K562 (cell line): ENCODE results near the gene FAM89B. TPM values are rescaled to one million over a fixed set of nuclear protein-coding genes. Genes with fewer than 3 reads are reported as not detected.

ENCODE experiments used
- BCOR ChIP-seq: fragments of 450-650 bp; IDR thresholded peaks from 2 replicates; pipeline ENCODE4 v1.6.1; 2016
- FUS ChIP-seq: fragments of 200-400 bp; formaldehyde crosslinking; optimal IDR thresholded peaks from 2 replicates; pipeline ENCODE3; 2017; ENCODE audit warnings: low read depth, low read length
- HCFC1 ChIP-seq: IDR thresholded peaks from 2 replicates; pipeline ENCODE4 v1.6.1; 2012; ENCODE audit warnings: low read depth, low read length, improper control_type of control experiment
- IRF2 ChIP-seq: sonication (generic); formaldehyde crosslinking; IDR thresholded peaks from 2 replicates; pipeline ENCODE4 v1.8.1; 2022; ENCODE audit warnings: mild to moderate bottlenecking, missing genetic modification reagents
- KDM5B ChIP-seq: fragments of 200-600 bp; sonication (generic); IDR thresholded peaks from 2 replicates; pipeline ENCODE4 v1.6.1; 2012; ENCODE audit warnings: low read depth, mild to moderate bottlenecking, moderate library complexity, low read length, control low read depth, inconsistent platforms; ENCODE audit not compliant: insufficient replicate concordance
- MBD2 ChIP-seq: sonication (generic); IDR thresholded peaks from 2 replicates; pipeline ENCODE4 v1.6.1; 2016; ENCODE audit warnings: low read depth, borderline replicate concordance
- MYNN ChIP-seq, 2 experiments: sonication (generic); formaldehyde crosslinking in 1 of 2; IDR thresholded peaks; 2 replicates each; pipeline versions ENCODE4 v1.5.0 to v1.6.1; 2016 to 2020; ENCODE audit warnings: antibody characterized with exemption in 1 of 2, missing genetic modification reagents in 1 of 2
- NCOA2 ChIP-seq, 2 experiments: fragments of 450-650 bp; IDR thresholded peaks; 2 replicates each; pipeline ENCODE4 v1.6.1; 2018; ENCODE audit warnings: mild to moderate bottlenecking in 2 of 2, moderate library complexity in 1 of 2; ENCODE audit not compliant: partially characterized antibody in 2 of 2
- NUFIP1 ChIP-seq: fragments of 450-650 bp; IDR thresholded peaks from 2 replicates; pipeline ENCODE4 v1.6.1; 2018; ENCODE audit not compliant: partially characterized antibody
- RBM15 ChIP-seq: fragments of 200-400 bp; formaldehyde crosslinking; IDR thresholded peaks from 2 replicates; pipeline ENCODE4 v1.6.1; 2018; ENCODE audit warnings: mild to moderate bottlenecking, low read length, moderate library complexity; ENCODE audit not compliant: insufficient read depth
- SMARCA5 ChIP-seq: fragments of 450-650 bp; IDR thresholded peaks from 2 replicates; pipeline ENCODE4 v1.6.1; 2016
- SP1 ChIP-seq: sonication (generic); formaldehyde crosslinking; IDR thresholded peaks from 2 replicates; pipeline ENCODE4 v1.8.1; 2022; ENCODE audit warnings: mild to moderate bottlenecking, missing genetic modification reagents
- TRIM24 ChIP-seq, 2 experiments: fragments of 450-650 bp; IDR thresholded peaks; 2 replicates each; pipeline ENCODE4 v1.6.1; 2016
- WHSC1 ChIP-seq: IDR thresholded peaks from one replicate; pipeline ENCODE4 v1.6.1; 2012; ENCODE audit warnings: low read length, control low read depth, inconsistent platforms
- ZNF589 ChIP-seq: fragments of 200-800 bp; sonication (Bioruptor generic); IDR thresholded peaks from 2 replicates; pipeline ENCODE4 v1.6.1; 2016; ENCODE audit warnings: low read depth, missing genetic modification characterization, missing compliant biosample characterization
- ZNF766 ChIP-seq: fragments of 200-800 bp; sonication (Bioruptor generic); conservative IDR thresholded peaks from 2 replicates; pipeline ENCODE4 v1.6.1; 2016; ENCODE audit warnings: missing genetic modification characterization, missing compliant biosample characterization
- polyA plus RNA-seq, 8 experiments: library from polyadenylated mRNA; depleted of rRNA in 4 of 8; stranded (reverse) in 5 of 8; unstranded in 3 of 8; fragments of >200 nt; fragmentation: Nextera tagmentation in 2 of 8; fragmentation: Illumina TruSeq in 1 of 8; extraction: Ambion mirVana in 2 of 8; extraction: Trizol in 1 of 8; gene quantifications; 2 replicates each; pipeline versions ENCODE4 v1.2.1 to v1.2.3, GENCODE V29; 2011 to 2014; ENCODE audit warnings: inconsistent platforms in 1 of 8, missing spikeins in 1 of 8
- total RNA-seq, 7 experiments: library from RNA; depleted of rRNA in 6 of 7; stranded (reverse); fragments of >200 nt in 6 of 7; fragmentation: Illumina TruSeq in 2 of 7; extraction: Trizol in 2 of 7; gene quantifications; 2 replicates each; pipeline versions ENCODE4 v1.2.1 to v1.2.3, GENCODE V29; 2011 to 2021; ENCODE audit warnings: low replicate concordance in 1 of 7
- TF ChIP-seq, protein P1 (sequence below): fragments of 450-650 bp; IDR thresholded peaks from 2 replicates; pipeline ENCODE4 v1.7.1; 2018; ENCODE audit warnings: mild to moderate bottlenecking, low read depth; ENCODE audit not compliant: partially characterized antibody
- TF ChIP-seq, protein P2 (sequence below): fragments of 450-650 bp; IDR thresholded peaks from 2 replicates; pipeline ENCODE4 v1.6.1; 2017; ENCODE audit warnings: mild to moderate bottlenecking, moderate library complexity
- TF ChIP-seq, protein P3 (sequence below): fragments of 450-650 bp; formaldehyde crosslinking; IDR thresholded peaks from 2 replicates; pipeline ENCODE4 v1.4.0; 2020; ENCODE audit warnings: mild to moderate bottlenecking
- TF ChIP-seq, protein P4 (sequence below): fragments of 250-450 bp; sonication (Bioruptor Pico); IDR thresholded peaks from 2 replicates; pipeline ENCODE4 v1.8.0; 2022; ENCODE audit warnings: inconsistent platforms

FAM89B gene
- total and polyA plus RNA-seq, 9 of the 15 experiments (the other 6 are each of a cell fraction or from before 2014, with no cell fraction given): 0.32 to 27.6 (median 11.9) TPM

DNA sequence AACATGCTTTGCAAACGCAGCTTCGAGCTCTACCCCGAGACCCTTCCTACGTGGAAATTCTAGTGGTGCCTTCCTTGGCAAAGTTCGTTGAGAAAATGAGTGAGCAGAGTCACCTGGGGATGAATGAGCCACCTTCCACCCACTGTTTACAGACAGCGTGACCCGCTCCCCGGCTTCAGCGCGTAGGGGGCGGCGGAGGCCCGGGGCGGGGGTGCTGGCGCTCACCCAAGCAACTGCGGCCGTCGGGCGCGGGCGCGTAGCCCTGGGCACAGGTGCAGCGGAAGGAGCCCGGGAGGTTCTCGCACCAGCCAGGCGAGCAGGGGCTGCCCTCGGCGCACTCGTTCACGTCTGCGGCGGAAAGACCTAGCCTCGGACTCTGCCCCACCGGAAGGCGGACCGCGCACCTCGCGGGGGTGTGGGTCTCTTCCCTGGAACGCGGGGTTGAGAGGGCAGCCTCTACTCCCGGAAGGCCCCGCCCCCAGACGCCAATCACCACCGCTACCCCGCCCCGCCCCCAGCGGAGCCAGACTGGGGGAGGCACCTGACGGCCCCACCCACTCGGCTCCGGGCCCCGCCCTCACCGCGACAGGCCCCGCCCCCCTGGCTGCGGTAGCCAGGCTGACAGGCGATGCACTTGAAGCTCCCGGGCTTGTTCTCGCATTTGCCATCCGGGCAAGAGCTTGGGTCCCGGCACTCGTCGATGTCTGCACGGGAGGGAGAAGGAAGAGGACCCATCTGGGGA is 25.9 kb upstream of the FAM89B start (continued):
- TF ChIP-seq, protein P1, sequence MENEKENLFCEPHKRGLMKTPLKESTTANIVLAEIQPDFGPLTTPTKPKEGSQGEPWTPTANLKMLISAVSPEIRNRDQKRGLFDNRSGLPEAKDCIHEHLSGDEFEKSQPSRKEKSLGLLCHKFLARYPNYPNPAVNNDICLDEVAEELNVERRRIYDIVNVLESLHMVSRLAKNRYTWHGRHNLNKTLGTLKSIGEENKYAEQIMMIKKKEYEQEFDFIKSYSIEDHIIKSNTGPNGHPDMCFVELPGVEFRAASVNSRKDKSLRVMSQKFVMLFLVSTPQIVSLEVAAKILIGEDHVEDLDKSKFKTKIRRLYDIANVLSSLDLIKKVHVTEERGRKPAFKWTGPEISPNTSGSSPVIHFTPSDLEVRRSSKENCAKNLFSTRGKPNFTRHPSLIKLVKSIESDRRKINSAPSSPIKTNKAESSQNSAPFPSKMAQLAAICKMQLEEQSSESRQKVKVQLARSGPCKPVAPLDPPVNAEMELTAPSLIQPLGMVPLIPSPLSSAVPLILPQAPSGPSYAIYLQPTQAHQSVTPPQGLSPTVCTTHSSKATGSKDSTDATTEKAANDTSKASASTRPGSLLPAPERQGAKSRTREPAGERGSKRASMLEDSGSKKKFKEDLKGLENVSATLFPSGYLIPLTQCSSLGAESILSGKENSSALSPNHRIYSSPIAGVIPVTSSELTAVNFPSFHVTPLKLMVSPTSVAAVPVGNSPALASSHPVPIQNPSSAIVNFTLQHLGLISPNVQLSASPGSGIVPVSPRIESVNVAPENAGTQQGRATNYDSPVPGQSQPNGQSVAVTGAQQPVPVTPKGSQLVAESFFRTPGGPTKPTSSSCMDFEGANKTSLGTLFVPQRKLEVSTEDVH: no peak
- no peak for TF ChIP-seq FUS
- TF ChIP-seq NUFIP1: no peak
- TF ChIP-seq MYNN (IDR thresholded peaks at IDR 0.05): no peak
- no peak for TF ChIP-seq MYNN (CRISPR knock-in tag; IDR thresholded peaks at IDR 0.05)
- TF ChIP-seq HCFC1: no peak; the same call in 1 of the 2 replicates
- TF ChIP-seq SP1 (CRISPR knock-in tag): peak; percentile 24; the same call in 1 of the 2 replicates
- TF ChIP-seq KDM5B: no peak
- no peak for TF ChIP-seq MBD2
- no peak for TF ChIP-seq TRIM24 (IDR thresholded peaks at IDR 0.05)
- TF ChIP-seq, protein P2, sequence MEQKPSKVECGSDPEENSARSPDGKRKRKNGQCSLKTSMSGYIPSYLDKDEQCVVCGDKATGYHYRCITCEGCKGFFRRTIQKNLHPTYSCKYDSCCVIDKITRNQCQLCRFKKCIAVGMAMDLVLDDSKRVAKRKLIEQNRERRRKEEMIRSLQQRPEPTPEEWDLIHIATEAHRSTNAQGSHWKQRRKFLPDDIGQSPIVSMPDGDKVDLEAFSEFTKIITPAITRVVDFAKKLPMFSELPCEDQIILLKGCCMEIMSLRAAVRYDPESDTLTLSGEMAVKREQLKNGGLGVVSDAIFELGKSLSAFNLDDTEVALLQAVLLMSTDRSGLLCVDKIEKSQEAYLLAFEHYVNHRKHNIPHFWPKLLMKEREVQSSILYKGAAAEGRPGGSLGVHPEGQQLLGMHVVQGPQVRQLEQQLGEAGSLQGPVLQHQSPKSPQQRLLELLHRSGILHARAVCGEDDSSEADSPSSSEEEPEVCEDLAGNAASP: no peak
- no peak for TF ChIP-seq RBM15
- no peak for TF ChIP-seq WHSC1
- no peak for TF ChIP-seq BCOR
- TF ChIP-seq, protein P3, sequence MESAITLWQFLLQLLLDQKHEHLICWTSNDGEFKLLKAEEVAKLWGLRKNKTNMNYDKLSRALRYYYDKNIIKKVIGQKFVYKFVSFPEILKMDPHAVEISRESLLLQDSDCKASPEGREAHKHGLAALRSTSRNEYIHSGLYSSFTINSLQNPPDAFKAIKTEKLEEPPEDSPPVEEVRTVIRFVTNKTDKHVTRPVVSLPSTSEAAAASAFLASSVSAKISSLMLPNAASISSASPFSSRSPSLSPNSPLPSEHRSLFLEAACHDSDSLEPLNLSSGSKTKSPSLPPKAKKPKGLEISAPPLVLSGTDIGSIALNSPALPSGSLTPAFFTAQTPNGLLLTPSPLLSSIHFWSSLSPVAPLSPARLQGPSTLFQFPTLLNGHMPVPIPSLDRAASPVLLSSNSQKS (CRISPR knock-in tag): no peak
- no peak for TF ChIP-seq SMARCA5
- TF ChIP-seq IRF2 (CRISPR knock-in tag): no peak
- TF ChIP-seq NCOA2 (IDR thresholded peaks at IDR 0.05; ENCODE audit: partially characterized antibody in 2 of 2): no peak
- TF ChIP-seq, protein P4, sequence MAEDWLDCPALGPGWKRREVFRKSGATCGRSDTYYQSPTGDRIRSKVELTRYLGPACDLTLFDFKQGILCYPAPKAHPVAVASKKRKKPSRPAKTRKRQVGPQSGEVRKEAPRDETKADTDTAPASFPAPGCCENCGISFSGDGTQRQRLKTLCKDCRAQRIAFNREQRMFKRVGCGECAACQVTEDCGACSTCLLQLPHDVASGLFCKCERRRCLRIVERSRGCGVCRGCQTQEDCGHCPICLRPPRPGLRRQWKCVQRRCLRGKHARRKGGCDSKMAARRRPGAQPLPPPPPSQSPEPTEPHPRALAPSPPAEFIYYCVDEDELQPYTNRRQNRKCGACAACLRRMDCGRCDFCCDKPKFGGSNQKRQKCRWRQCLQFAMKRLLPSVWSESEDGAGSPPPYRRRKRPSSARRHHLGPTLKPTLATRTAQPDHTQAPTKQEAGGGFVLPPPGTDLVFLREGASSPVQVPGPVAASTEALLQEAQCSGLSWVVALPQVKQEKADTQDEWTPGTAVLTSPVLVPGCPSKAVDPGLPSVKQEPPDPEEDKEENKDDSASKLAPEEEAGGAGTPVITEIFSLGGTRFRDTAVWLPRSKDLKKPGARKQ (CRISPR knock-in tag): no peak
- no peak for TF ChIP-seq ZNF589 (CRISPR knock-in tag)
- no peak for TF ChIP-seq ZNF766 (CRISPR knock-in tag)
